ENCODE results near the gene PCDH19. TPM values are rescaled to one million over a fixed set of nuclear protein-coding genes. Genes with fewer than 3 reads are reported as not detected.

The PCDH19 gene
- polyA plus RNA-seq, 1 donor from 2014 or later, result 8.2 TPM

- Histone ChIP-seq H4K20me1 (ENCODE audit: insufficient read depth) (no peaks in the 10 kb centered on the region), H3K4me2 (ENCODE audit: low read length) (no peak overlapping the region), H3K36me3 (ENCODE audit: insufficient read depth, low read length) (no peaks in the 10 kb centered on the region), H3F3A (ENCODE audit: insufficient read depth, low read length, poor library complexity, severe bottlenecking) (no peaks in the 10 kb centered on the region), H3K9ac (ENCODE audit: low read length) (no peak overlapping the region), H3K9me3 (ENCODE audit: low read length) (no peaks in the 10 kb centered on the region), H3K4me3 (ENCODE audit: low read length) (no peak overlapping the region), H3K27me3 (ENCODE audit: insufficient read depth, low read depth, low read length) (no peaks in the 10 kb centered on the region), H3K27ac (ENCODE audit: low read length) (no peak overlapping the region), H2AFZ (ENCODE audit: low read depth, low read length) (no peak overlapping the region), H3K79me2 (replicated peaks; ENCODE audit: insufficient read depth, low read length) (no peaks in the 10 kb centered on the region), H3K9me2 (ENCODE audit: insufficient read depth, low read length) (no peaks in the 10 kb centered on the region)
- TF ChIP-seq MXI1 (conservative IDR thresholded peaks at IDR 0.05; ENCODE audit: poor library complexity, severe bottlenecking) (no peak), EZH2 (IDR thresholded peaks at IDR 0.05; ENCODE audit: borderline replicate concordance, insufficient read depth, low read length, poor library complexity, severe bottlenecking) (no peak), TAF1 (IDR thresholded peaks at IDR 0.05; ENCODE audit: low read depth) (no peak), POLR2AphosphoS5 (IDR thresholded peaks at IDR 0.05) (no peak), RAD21 (conservative IDR thresholded peaks at IDR 0.05) (no peak), SMC3 (conservative IDR thresholded peaks at IDR 0.05; ENCODE audit: poor library complexity) (no peak), CTCF (IDR thresholded peaks at IDR 0.05; ENCODE audit: poor library complexity, severe bottlenecking) (no peak), EP300 (conservative IDR thresholded peaks at IDR 0.05; ENCODE audit: poor library complexity, severe bottlenecking) (no peak), REST (IDR thresholded peaks at IDR 0.05; ENCODE audit: borderline replicate concordance) (no peak)
Measured at GRCh38 chrX:100328351-100328750, 81.7 kb downstream of the PCDH19 start.

- Histone ChIP-seq H4K20me1 (ENCODE audit: insufficient read depth) (no peaks in the 10 kb centered on the region), H3K36me3 (ENCODE audit: insufficient read depth, low read length) (no peaks in the 10 kb centered on the region), H3K79me2 (replicated peaks; ENCODE audit: insufficient read depth, low read length) (no peaks in the 10 kb centered on the region), H3K27me3 (ENCODE audit: insufficient read depth, low read depth, low read length) (no peaks in the 10 kb centered on the region), H3K4me2 (ENCODE audit: low read length) (no peak overlapping the region), H2AFZ (ENCODE audit: low read depth, low read length) (no peak overlapping the region), H3K4me3 (ENCODE audit: low read length) (no peak overlapping the region), H3K9me3 (ENCODE audit: low read length) (no peaks in the 10 kb centered on the region), H3F3A (ENCODE audit: insufficient read depth, low read length, poor library complexity, severe bottlenecking) (no peaks in the 10 kb centered on the region), H3K27ac (ENCODE audit: low read length) (no peak overlapping the region), H3K9ac (ENCODE audit: low read length) (no peak overlapping the region), H3K9me2 (ENCODE audit: insufficient read depth, low read length) (no peaks in the 10 kb centered on the region)
- TF ChIP-seq POLR2AphosphoS5 (IDR thresholded peaks at IDR 0.05), result no peak
- TF ChIP-seq RAD21 (conservative IDR thresholded peaks at IDR 0.05), result no peak
- no peak for TF ChIP-seq SMC3 (conservative IDR thresholded peaks at IDR 0.05; ENCODE audit: poor library complexity)
- TF ChIP-seq TAF1 (IDR thresholded peaks at IDR 0.05; ENCODE audit: low read depth), result no peak
- TF ChIP-seq EP300 (conservative IDR thresholded peaks at IDR 0.05; ENCODE audit: poor library complexity, severe bottlenecking), result no peak
- no peak for TF ChIP-seq EZH2 (IDR thresholded peaks at IDR 0.05; ENCODE audit: borderline replicate concordance, insufficient read depth, low read length, poor library complexity, severe bottlenecking)
- TF ChIP-seq CTCF (IDR thresholded peaks at IDR 0.05; ENCODE audit: poor library complexity, severe bottlenecking), result no peak
- TF ChIP-seq REST (IDR thresholded peaks at IDR 0.05; ENCODE audit: borderline replicate concordance), result no peak
- no peak for TF ChIP-seq MXI1 (conservative IDR thresholded peaks at IDR 0.05; ENCODE audit: poor library complexity, severe bottlenecking)
Measured at GRCh38 chrX:100319716-100320115, 90.4 kb downstream of the PCDH19 start.

Measured in neural cell (in vitro differentiated cells).